ENCODE results near the gene MTHFD1L.
"Not testable (repeated sequence)": the region's sequence is repeated elsewhere in the genome, so short reads cannot be mapped to it uniquely, and the experiment has no call there.

Gene MTHFD1L

GRCh38 chr6:151036211-151036721 lies 170.8 kb downstream of the MTHFD1L start:
- not testable (repeated sequence) for H3K9me3 Mint-ChIP-seq, H3K4me1 Mint-ChIP-seq, H3K27ac Mint-ChIP-seq, H3K27me3 Mint-ChIP-seq, H3K4me3 Mint-ChIP-seq
- H3K36me3 Mint-ChIP-seq = peaks cover 39% of the 10 kb centered on the region

GRCh38 chr6:151036869-151037680 lies 171.6 kb downstream of the MTHFD1L start:
- no peak overlapping the region for H3K4me3 Mint-ChIP-seq

GRCh38 chr6:151038616-151039015 lies 173.1 kb downstream of the MTHFD1L start:
- peak overlapping the region; percentile 66 for H3K27ac Mint-ChIP-seq

More at GRCh38 chr6:151036869-151037680, 171.6 kb downstream of the MTHFD1L start:
- H3K27ac Mint-ChIP-seq = no peak overlapping the region
- H3K9me3 Mint-ChIP-seq = no peaks in the 10 kb centered on the region
- H3K4me1 Mint-ChIP-seq = no peaks in the 10 kb centered on the region
- H3K36me3 Mint-ChIP-seq = peaks cover 37% of the 10 kb centered on the region
- H3K27me3 Mint-ChIP-seq = no peaks in the 10 kb centered on the region

GRCh38 chr6:151040888-151041521 lies 175.5 kb downstream of the MTHFD1L start:
- peaks cover 43% of the 10 kb centered on the region for H3K36me3 Mint-ChIP-seq
- H3K27me3 Mint-ChIP-seq, H3K27ac Mint-ChIP-seq, H3K9me3 Mint-ChIP-seq, H3K4me1 Mint-ChIP-seq, H3K4me3 Mint-ChIP-seq: not testable (repeated sequence)

More at GRCh38 chr6:151038616-151039015, 173.1 kb downstream of the MTHFD1L start:
- no peaks in the 10 kb centered on the region for H3K9me3 Mint-ChIP-seq
- H3K27me3 Mint-ChIP-seq = no peaks in the 10 kb centered on the region
- peaks cover 36% of the 10 kb centered on the region for H3K36me3 Mint-ChIP-seq
- H3K4me1 Mint-ChIP-seq = no peaks in the 10 kb centered on the region
- no peak overlapping the region for H3K4me3 Mint-ChIP-seq

GRCh38 chr6:151041686-151042085 lies 176.2 kb downstream of the MTHFD1L start:
- H3K4me1 Mint-ChIP-seq = no peaks in the 10 kb centered on the region
- H3K36me3 Mint-ChIP-seq = peaks cover 44% of the 10 kb centered on the region
- no peak overlapping the region for H3K4me3 Mint-ChIP-seq
- no peak overlapping the region for H3K27ac Mint-ChIP-seq
- peaks cover 4% of the 10 kb centered on the region for H3K9me3 Mint-ChIP-seq
- no peaks in the 10 kb centered on the region for H3K27me3 Mint-ChIP-seq

GRCh38 chr6:151042911-151043330 lies 177.4 kb downstream of the MTHFD1L start:
- peaks cover 43% of the 10 kb centered on the region for H3K36me3 Mint-ChIP-seq

GRCh38 chr6:151043944-151044343 lies 178.4 kb downstream of the MTHFD1L start:
- no peak overlapping the region for H3K4me3 Mint-ChIP-seq
- H3K36me3 Mint-ChIP-seq = peaks cover 43% of the 10 kb centered on the region
- no peaks in the 10 kb centered on the region for H3K27me3 Mint-ChIP-seq
- H3K4me1 Mint-ChIP-seq = no peaks in the 10 kb centered on the region
- peaks cover 8% of the 10 kb centered on the region for H3K9me3 Mint-ChIP-seq
- H3K27ac Mint-ChIP-seq = no peak overlapping the region

More at GRCh38 chr6:151042911-151043330, 177.4 kb downstream of the MTHFD1L start:
- not testable (repeated sequence) for H3K27me3 Mint-ChIP-seq, H3K27ac Mint-ChIP-seq, H3K9me3 Mint-ChIP-seq, H3K4me1 Mint-ChIP-seq, H3K4me3 Mint-ChIP-seq

- no peak overlapping the region for H3K27ac Mint-ChIP-seq
- H3K36me3 Mint-ChIP-seq = peaks cover 43% of the 10 kb centered on the region
- H3K27me3 Mint-ChIP-seq = no peaks in the 10 kb centered on the region
- no peaks in the 10 kb centered on the region for H3K4me1 Mint-ChIP-seq
- H3K9me3 Mint-ChIP-seq = peaks cover 8% of the 10 kb centered on the region
- no peak overlapping the region for H3K4me3 Mint-ChIP-seq
Observed at GRCh38 chr6:151044465-151045441, 179.3 kb downstream of the MTHFD1L start.

- not testable (repeated sequence) for H3K4me3 Mint-ChIP-seq, H3K27me3 Mint-ChIP-seq, H3K9me3 Mint-ChIP-seq, H3K4me1 Mint-ChIP-seq, H3K27ac Mint-ChIP-seq
- H3K36me3 Mint-ChIP-seq = peaks cover 45% of the 10 kb centered on the region
Observed at GRCh38 chr6:151045511-151046222, 180.2 kb downstream of the MTHFD1L start.

GRCh38 chr6:151051164-151051563 lies 185.7 kb downstream of the MTHFD1L start:
- Mint-ChIP-seq H3K4me3 (no peak overlapping the region), H3K4me1 (no peaks in the 10 kb centered on the region), H3K27ac (no peak overlapping the region), H3K9me3 (peaks cover 3% of the 10 kb centered on the region), H3K36me3 (peaks cover 36% of the 10 kb centered on the region), H3K27me3 (no peaks in the 10 kb centered on the region)

- Mint-ChIP-seq H3K4me3 (no peak overlapping the region), H3K36me3 (peaks cover 32% of the 10 kb centered on the region), H3K27me3 (no peaks in the 10 kb centered on the region), H3K9me3 (peaks cover 3% of the 10 kb centered on the region), H3K4me1 (no peaks in the 10 kb centered on the region), H3K27ac (peak overlapping the region; percentile 23)
Observed at GRCh38 chr6:151052021-151052646, 186.6 kb downstream of the MTHFD1L start.

- no peak overlapping the region for H3K27ac Mint-ChIP-seq
Observed at GRCh38 chr6:151054306-151054705, 188.8 kb downstream of the MTHFD1L start.

GRCh38 chr6:151056230-151056907 lies 190.9 kb downstream of the MTHFD1L start:
- no peaks in the 10 kb centered on the region for H3K27me3 Mint-ChIP-seq
- H3K27ac Mint-ChIP-seq = no peak overlapping the region
- no peak overlapping the region for H3K4me3 Mint-ChIP-seq
- no peaks in the 10 kb centered on the region for H3K4me1 Mint-ChIP-seq
- H3K36me3 Mint-ChIP-seq = peaks cover 12% of the 10 kb centered on the region
- H3K9me3 Mint-ChIP-seq = no peaks in the 10 kb centered on the region

More at GRCh38 chr6:151054306-151054705, 188.8 kb downstream of the MTHFD1L start:
- Mint-ChIP-seq H3K4me3 (no peak overlapping the region), H3K27me3 (no peaks in the 10 kb centered on the region), H3K9me3 (no peaks in the 10 kb centered on the region), H3K36me3 (peaks cover 18% of the 10 kb centered on the region), H3K4me1 (no peaks in the 10 kb centered on the region)

- H3K4me3 Mint-ChIP-seq = no peak overlapping the region
- H3K9me3 Mint-ChIP-seq = no peaks in the 10 kb centered on the region
- H3K36me3 Mint-ChIP-seq = peaks cover 6% of the 10 kb centered on the region
- H3K4me1 Mint-ChIP-seq = no peaks in the 10 kb centered on the region
- no peak overlapping the region for H3K27ac Mint-ChIP-seq
- H3K27me3 Mint-ChIP-seq = no peaks in the 10 kb centered on the region
Observed at GRCh38 chr6:151057061-151057460, 191.6 kb downstream of the MTHFD1L start.
